ENCODE results near the gene FGF3.

The FGF3 gene

GRCh38 chr11:69862797-69863543 lies 43.8 kb upstream of the FGF3 start:
- Histone ChIP-seq H4K20me1 (peaks cover 6% of the 10 kb centered on the region; the same call in 1 of the 2 replicates), H3K4me1 (peaks cover 6% of the 10 kb centered on the region)
- TF ChIP-seq Cebpa-rat (IDR thresholded peaks at IDR 0.05) = no peak

GRCh38 chr11:69862331-69862771 lies 43.1 kb upstream of the FGF3 start:
- Histone ChIP-seq H3K4me3 (no peak overlapping the region), H3K27ac (no peak overlapping the region), H3K4me1 (peaks cover 4% of the 10 kb centered on the region), H3K9ac (no peak overlapping the region), H3K36me3 (no peaks in the 10 kb centered on the region), H3K9me3 (peaks cover 4% of the 10 kb centered on the region; the same call in 1 of the 2 replicates), H3K27me3 (peaks cover 6% of the 10 kb centered on the region), H4K20me1 (no peaks in the 10 kb centered on the region), H3K4me2 (no peak overlapping the region)
- TF ChIP-seq Cebpa-rat (IDR thresholded peaks at IDR 0.05) = no peak

More at GRCh38 chr11:69862797-69863543, 43.8 kb upstream of the FGF3 start:
- Histone ChIP-seq H3K27ac (no peak overlapping the region), H3K36me3 (no peaks in the 10 kb centered on the region), H3K4me3 (no peak overlapping the region), H3K27me3 (peaks cover 13% of the 10 kb centered on the region), H3K9ac (no peak overlapping the region), H3K9me3 (peaks cover 4% of the 10 kb centered on the region; the same call in 1 of the 2 replicates), H3K4me2 (no peak overlapping the region)

GRCh38 chr11:69861901-69862300 lies 42.7 kb upstream of the FGF3 start:
- no peak for TF ChIP-seq Cebpa-rat (IDR thresholded peaks at IDR 0.05)
- no peaks in the 10 kb centered on the region for H4K20me1 ChIP-seq
- H3K27me3 ChIP-seq = peaks cover 2% of the 10 kb centered on the region
- no peak overlapping the region for H3K27ac ChIP-seq
- no peak overlapping the region for H3K9ac ChIP-seq
- no peak overlapping the region for H3K4me3 ChIP-seq
- H3K9me3 ChIP-seq = peaks cover 4% of the 10 kb centered on the region; the same call in 1 of the 2 replicates
- H3K4me2 ChIP-seq = no peak overlapping the region
- peaks cover 7% of the 10 kb centered on the region for H3K4me1 ChIP-seq
- no peaks in the 10 kb centered on the region for H3K36me3 ChIP-seq

DNA sequence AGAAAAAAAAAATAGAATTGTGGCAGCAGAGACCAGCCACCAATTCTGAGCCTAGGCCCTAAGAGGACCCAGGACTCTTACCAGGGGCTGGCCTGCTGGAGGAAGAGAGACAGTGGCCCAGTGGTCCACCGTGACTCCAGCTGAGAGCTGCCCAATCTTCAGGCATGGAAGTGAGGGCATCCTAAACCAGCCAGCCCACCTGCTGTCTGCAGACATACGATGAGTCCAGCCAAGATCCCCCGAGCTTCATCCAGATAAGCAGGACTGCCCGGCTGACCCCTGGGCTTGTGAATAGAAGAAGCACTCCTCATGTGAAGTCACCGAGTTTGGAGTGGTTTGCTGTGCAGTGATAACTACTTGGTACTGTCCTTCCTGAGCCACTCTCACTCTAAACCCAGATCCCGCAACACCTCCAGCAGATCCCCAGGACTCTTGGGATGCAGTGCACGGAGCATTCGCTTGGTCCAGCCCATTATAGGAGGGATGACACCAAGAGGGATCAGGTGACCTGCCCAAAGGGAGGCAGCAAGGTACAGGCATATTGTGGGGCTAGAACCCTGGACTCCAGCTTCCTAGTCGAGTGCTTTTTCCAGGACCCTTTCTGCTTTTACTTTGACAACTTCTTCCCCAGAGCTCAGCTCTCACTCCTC lies 41.7 kb upstream of the FGF3 start:
- no peak overlapping the region for H3K4me2 ChIP-seq
- no peak for TF ChIP-seq Cebpa-rat (IDR thresholded peaks at IDR 0.05)
- H3K27ac ChIP-seq = no peak overlapping the region
- no peaks in the 10 kb centered on the region for H3K27me3 ChIP-seq
- H4K20me1 ChIP-seq = no peaks in the 10 kb centered on the region
- H3K4me3 ChIP-seq = no peak overlapping the region
- peaks cover 4% of the 10 kb centered on the region; the same call in 1 of the 2 replicates for H3K9me3 ChIP-seq
- peaks cover 7% of the 10 kb centered on the region for H3K4me1 ChIP-seq
- no peak overlapping the region for H3K9ac ChIP-seq
- H3K36me3 ChIP-seq = no peaks in the 10 kb centered on the region

DNA sequence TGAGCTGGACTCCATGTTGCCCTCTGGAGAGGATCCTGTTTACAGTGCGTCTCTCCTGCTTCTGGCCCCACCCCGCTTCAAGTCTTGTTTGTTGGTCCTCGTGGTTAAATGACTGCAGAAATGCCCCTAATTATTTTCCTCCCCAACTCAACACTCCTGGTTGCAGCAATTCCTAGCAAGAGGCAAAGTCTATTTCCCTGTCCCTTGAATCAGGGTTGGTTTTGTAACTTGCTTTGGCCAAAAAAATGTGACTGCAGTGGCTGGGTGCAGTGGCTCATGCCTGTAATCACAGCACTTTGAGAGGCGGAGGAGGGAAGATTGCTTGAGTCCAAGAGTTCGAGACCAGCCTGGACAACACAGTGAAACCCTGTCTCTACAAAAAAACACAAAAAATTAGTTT lies 41.0 kb upstream of the FGF3 start:
- Histone ChIP-seq H3K36me3 (no peaks in the 10 kb centered on the region), H3K4me2 (no peak overlapping the region), H3K27ac (no peak overlapping the region), H3K4me1 (peaks cover 7% of the 10 kb centered on the region), H3K4me3 (no peak overlapping the region), H4K20me1 (no peaks in the 10 kb centered on the region), H3K9me3 (peaks cover 4% of the 10 kb centered on the region; the same call in 1 of the 2 replicates), H3K27me3 (no peaks in the 10 kb centered on the region), H3K9ac (no peak overlapping the region)
- TF ChIP-seq Cebpa-rat (IDR thresholded peaks at IDR 0.05) = no peak

DNA sequence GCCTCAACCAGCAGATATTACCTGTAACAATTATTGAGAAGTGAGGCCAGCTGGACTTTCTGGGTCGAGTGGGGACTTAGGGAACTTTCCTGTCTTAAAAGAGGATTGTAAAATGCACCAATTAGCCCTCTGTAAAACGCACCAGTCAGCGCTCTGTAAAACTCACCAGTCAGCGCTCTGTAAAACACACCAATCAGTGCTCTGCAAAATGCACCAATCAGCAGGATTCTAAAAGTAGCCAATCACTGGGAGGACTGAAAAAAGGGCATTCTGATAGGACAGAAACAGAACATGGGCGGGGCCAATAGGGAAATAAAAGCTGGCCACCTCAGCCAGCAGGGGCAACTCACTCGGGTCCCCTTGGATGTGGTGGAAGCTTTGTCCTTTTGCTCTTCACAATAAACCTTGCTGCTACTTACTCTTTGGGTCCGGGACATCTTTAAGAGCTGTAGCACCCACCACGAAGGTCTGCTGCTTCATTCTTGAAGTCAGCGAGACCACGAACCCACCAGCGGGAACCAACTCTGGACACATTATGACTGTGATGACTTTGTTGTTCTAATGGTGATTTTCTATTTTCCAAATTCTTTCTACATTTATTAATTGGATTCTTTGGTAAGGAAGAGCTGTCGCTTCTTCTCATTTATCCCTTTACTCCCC lies 40.2 kb upstream of the FGF3 start:
- TF ChIP-seq Cebpa-rat (IDR thresholded peaks at IDR 0.05) = no peak
- Histone ChIP-seq H3K27me3 (no peaks in the 10 kb centered on the region), H3K4me3 (no peak overlapping the region), H3K9me3 (peaks cover 4% of the 10 kb centered on the region; the same call in 1 of the 2 replicates), H3K27ac (no peak overlapping the region), H4K20me1 (no peaks in the 10 kb centered on the region), H3K4me2 (no peak overlapping the region), H3K9ac (no peak overlapping the region), H3K4me1 (peaks cover 7% of the 10 kb centered on the region), H3K36me3 (no peaks in the 10 kb centered on the region)

DNA sequence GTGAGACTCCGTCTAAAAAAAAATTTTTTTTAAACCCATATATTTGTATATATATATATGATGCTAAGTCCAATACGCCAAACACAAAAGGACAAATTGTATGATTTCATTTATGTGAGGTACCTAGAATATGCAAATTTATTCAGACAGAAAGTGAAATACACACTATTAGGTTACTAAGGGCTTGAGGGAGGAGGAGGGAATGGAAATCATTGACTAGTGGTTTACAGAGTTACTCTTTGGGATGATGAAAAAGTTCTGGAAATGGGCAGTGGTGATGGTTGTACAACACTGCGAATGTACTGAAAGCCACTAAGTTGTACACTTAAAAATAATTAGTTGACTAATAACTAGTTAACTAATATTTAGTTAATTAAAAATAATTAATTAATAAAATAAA lies 36.2 kb upstream of the FGF3 start:
- no peak for TF ChIP-seq Cebpa-rat (IDR thresholded peaks at IDR 0.05)
- Histone ChIP-seq H3K4me1 (peaks cover 7% of the 10 kb centered on the region), H3K4me2 (no peak overlapping the region), H3K27ac (no peak overlapping the region), H3K4me3 (no peak overlapping the region), H4K20me1 (no peaks in the 10 kb centered on the region), H3K9ac (no peak overlapping the region), H3K36me3 (no peaks in the 10 kb centered on the region), H3K27me3 (peaks cover 11% of the 10 kb centered on the region; the same call in 1 of the 2 replicates), H3K9me3 (peaks cover 18% of the 10 kb centered on the region; the same call in 1 of the 2 replicates)

DNA sequence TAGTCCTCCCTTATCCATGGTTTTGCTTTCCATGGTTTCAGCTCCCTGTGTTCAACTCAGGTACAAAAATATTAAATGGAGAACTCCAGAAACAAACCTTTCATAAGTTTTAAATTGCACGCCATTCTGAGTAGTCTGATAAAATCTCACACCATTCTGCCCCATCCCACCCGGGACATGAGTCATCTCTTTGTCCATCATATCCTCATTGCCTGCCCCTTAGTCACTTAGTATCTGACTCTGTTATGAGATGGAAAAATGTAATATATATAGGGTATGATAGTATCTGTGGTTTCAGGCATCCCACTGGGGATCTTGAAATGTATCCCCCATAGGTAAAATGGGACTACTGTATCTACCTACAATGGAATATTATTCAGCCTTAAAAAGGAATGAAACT lies 35.5 kb upstream of the FGF3 start:
- TF ChIP-seq Cebpa-rat (IDR thresholded peaks at IDR 0.05) = no peak
- Histone ChIP-seq H3K9ac (no peak overlapping the region), H3K27ac (no peak overlapping the region), H3K9me3 (peaks cover 18% of the 10 kb centered on the region; the same call in 1 of the 2 replicates), H3K27me3 (peaks cover 11% of the 10 kb centered on the region; the same call in 1 of the 2 replicates), H3K4me3 (no peak overlapping the region), H3K4me1 (peaks cover 7% of the 10 kb centered on the region), H3K36me3 (no peaks in the 10 kb centered on the region), H3K4me2 (no peak overlapping the region), H4K20me1 (no peaks in the 10 kb centered on the region)

DNA sequence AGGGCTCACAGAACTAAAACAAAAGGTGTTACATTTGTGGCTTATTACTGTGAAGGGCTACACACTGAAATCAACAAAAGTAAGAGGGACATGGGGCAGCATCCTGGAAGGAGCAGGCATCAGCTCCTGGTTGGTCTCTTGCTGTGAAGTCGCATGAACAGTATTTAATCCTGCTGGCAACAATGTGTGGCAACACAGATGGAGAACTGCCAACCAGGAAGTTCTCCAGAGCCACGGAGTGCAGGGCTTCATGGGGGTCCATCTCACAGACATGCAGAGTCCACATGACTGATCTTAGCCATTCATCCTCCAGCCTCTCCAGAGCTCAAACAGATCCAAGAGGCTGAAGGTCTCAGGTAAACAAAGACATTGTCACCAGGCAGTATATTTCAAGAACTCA lies 32.8 kb upstream of the FGF3 start:
- Histone ChIP-seq H3K4me2 (no peak overlapping the region), H3K9ac (no peak overlapping the region), H4K20me1 (no peaks in the 10 kb centered on the region), H3K4me1 (no peaks in the 10 kb centered on the region), H3K27ac (no peak overlapping the region), H3K4me3 (no peak overlapping the region), H3K27me3 (peaks cover 11% of the 10 kb centered on the region; the same call in 1 of the 2 replicates), H3K36me3 (no peaks in the 10 kb centered on the region), H3K9me3 (0 out of 2 replicates have a peak, but pooled peaks cover 14% of the 10 kb centered on the region)
- TF ChIP-seq Cebpa-rat (IDR thresholded peaks at IDR 0.05) = no peak

Measured in BLaER1 (cell line).